HEK293T (cell line): ENCODE measurements around the gene PITPNM1.

Source experiments
- BHLHE40 ChIP-seq: fragments of 450-650 bp; IDR thresholded peaks from 2 replicates; pipeline ENCODE4 v1.6.1; 2016; ENCODE audit warnings: mild to moderate bottlenecking, moderate library complexity, borderline replicate concordance
- ELF4 ChIP-seq: fragments of 450-650 bp; IDR thresholded peaks from 2 replicates; pipeline ENCODE4 v1.6.1; 2017; ENCODE audit warnings: antibody characterized with exemption
- FOXA1 ChIP-seq: fragments of 450-650 bp; IDR thresholded peaks from 2 replicates; pipeline ENCODE4 v1.6.1; 2016; ENCODE audit warnings: mild to moderate bottlenecking
- L3MBTL2 ChIP-seq: fragments of 450-650 bp; conservative IDR thresholded peaks from 2 replicates; pipeline ENCODE4 v1.6.1; 2016; ENCODE audit warnings: mild to moderate bottlenecking
- PKNOX1 ChIP-seq: fragments of 450-650 bp; IDR thresholded peaks from 2 replicates; pipeline ENCODE4 v1.6.1; 2016
- SP1 ChIP-seq: fragments of 450-650 bp; IDR thresholded peaks from 2 replicates; pipeline ENCODE4 v1.6.1; 2017
- SUZ12 ChIP-seq: fragments of 450-650 bp; IDR thresholded peaks from 2 replicates; pipeline ENCODE4 v1.6.1; 2016; ENCODE audit warnings: mild to moderate bottlenecking

GRCh38 chr11:67545280-67545679 lies 40.1 kb upstream of the PITPNM1 start:
- no peak for TF ChIP-seq L3MBTL2
- no peak for TF ChIP-seq SP1
- TF ChIP-seq BHLHE40: no peak
- no peak for TF ChIP-seq FOXA1
- TF ChIP-seq ELF4: no peak
- peak; percentile 76 for TF ChIP-seq PKNOX1
- no peak for TF ChIP-seq SUZ12
